Measurements from ENCODE around the gene AGBL2. TPM values are rescaled to one million over a fixed set of nuclear protein-coding genes. Genes with fewer than 3 reads are reported as not detected.

Gene AGBL2
- total RNA-seq, 2 donors from 2014 or later = 0.95 TPM; not detected in 1

- DNase-seq (ENCODE audit: low spot score) (no peak), ATAC-seq (ENCODE audit: insufficient number of reproducible peaks, low FRiP score, low read depth) (no peak)
- Histone ChIP-seq H3K4me1 (ENCODE audit: control insufficient read depth in 1 of 2, low read depth in 2 of 2) (peaks cover 3 to 8% of the 10 kb centered on the region in 2 donors), H3K27ac (peak overlapping the region in 1 of 2 donors; percentile 16), H3K9me3 (no peaks in the 10 kb centered on the region), H3K36me3 (peaks cover 70% of the 10 kb centered on the region), H3K4me3 (no peak overlapping the region), H3K27me3 (replicated peaks; ENCODE audit: insufficient read depth) (no peaks in the 10 kb centered on the region)
- TF ChIP-seq CTCF (IDR thresholded peaks at IDR 0.05) = no peak
These were observed 7.9 kb upstream of the AGBL2 start for GRCh38 chr11:47723041-47723440.

GRCh38 chr11:47720651-47721050 is 5.5 kb upstream of the AGBL2 start:
- Histone ChIP-seq H3K4me3 (no peak overlapping the region), H3K9me3 (no peaks in the 10 kb centered on the region), H3K27me3 (replicated peaks; ENCODE audit: insufficient read depth) (no peaks in the 10 kb centered on the region), H3K4me1 (ENCODE audit: control insufficient read depth in 1 of 2, low read depth in 2 of 2) (peaks cover 3 to 8% of the 10 kb centered on the region in 2 donors), H3K36me3 (peaks cover 62% of the 10 kb centered on the region), H3K27ac (no peak overlapping the region)
- DNase-seq (ENCODE audit: low spot score) = no peak
- TF ChIP-seq CTCF (IDR thresholded peaks at IDR 0.05) = no peak
- no peak for ATAC-seq (ENCODE audit: insufficient number of reproducible peaks, low FRiP score, low read depth)

- no peak for TF ChIP-seq CTCF (IDR thresholded peaks at IDR 0.05)
- Histone ChIP-seq H3K27me3 (replicated peaks; ENCODE audit: insufficient read depth) (no peaks in the 10 kb centered on the region), H3K36me3 (peaks cover 35% of the 10 kb centered on the region), H3K9me3 (no peaks in the 10 kb centered on the region), H3K4me1 (ENCODE audit: control insufficient read depth in 1 of 2, low read depth in 2 of 2) (peaks cover 0 to 3% of the 10 kb centered on the region in 2 donors), H3K27ac (no peak overlapping the region), H3K4me3 (no peak overlapping the region)
- DNase-seq (ENCODE audit: low spot score) (no peak), ATAC-seq (ENCODE audit: insufficient number of reproducible peaks, low FRiP score, low read depth) (no peak)
These were observed 1.5 kb upstream of the AGBL2 start for GRCh38 chr11:47716692-47717091.

- no peaks in the 10 kb centered on the region for H3K27me3 ChIP-seq (replicated peaks; ENCODE audit: insufficient read depth)
- no peak for TF ChIP-seq CTCF (IDR thresholded peaks at IDR 0.05)
- no peak for ATAC-seq (ENCODE audit: insufficient number of reproducible peaks, low FRiP score, low read depth)
- H3K4me3 ChIP-seq = peak overlapping the region; percentile 78
- no peak for DNase-seq (ENCODE audit: low spot score)
- no peaks in the 10 kb centered on the region for H3K9me3 ChIP-seq
- H3K4me1 ChIP-seq (ENCODE audit: control insufficient read depth in 1 of 2, low read depth in 2 of 2) = peaks cover 0 to 3% of the 10 kb centered on the region in 2 donors
- H3K36me3 ChIP-seq = peaks cover 22% of the 10 kb centered on the region
- peak overlapping the region; percentile 35 to 36 for H3K27ac ChIP-seq
These were observed 551 bp downstream of the AGBL2 start for GRCh38 chr11:47714554-47715081.

GRCh38 chr11:47711816-47712215 is 3.4 kb downstream of the AGBL2 start:
- no peak for TF ChIP-seq CTCF (IDR thresholded peaks at IDR 0.05)
- Histone ChIP-seq H3K36me3 (peaks cover 2% of the 10 kb centered on the region), H3K27ac (no peak overlapping the region), H3K9me3 (no peaks in the 10 kb centered on the region), H3K4me3 (no peak overlapping the region), H3K27me3 (replicated peaks; ENCODE audit: insufficient read depth) (no peaks in the 10 kb centered on the region), H3K4me1 (ENCODE audit: control insufficient read depth in 1 of 2, low read depth in 2 of 2) (peaks cover 0 to 3% of the 10 kb centered on the region in 2 donors)
- ATAC-seq (ENCODE audit: insufficient number of reproducible peaks, low FRiP score, low read depth) (no peak), DNase-seq (ENCODE audit: low spot score) (no peak)
